ENCODE measurements around the gene ADARB1.

DNA sequence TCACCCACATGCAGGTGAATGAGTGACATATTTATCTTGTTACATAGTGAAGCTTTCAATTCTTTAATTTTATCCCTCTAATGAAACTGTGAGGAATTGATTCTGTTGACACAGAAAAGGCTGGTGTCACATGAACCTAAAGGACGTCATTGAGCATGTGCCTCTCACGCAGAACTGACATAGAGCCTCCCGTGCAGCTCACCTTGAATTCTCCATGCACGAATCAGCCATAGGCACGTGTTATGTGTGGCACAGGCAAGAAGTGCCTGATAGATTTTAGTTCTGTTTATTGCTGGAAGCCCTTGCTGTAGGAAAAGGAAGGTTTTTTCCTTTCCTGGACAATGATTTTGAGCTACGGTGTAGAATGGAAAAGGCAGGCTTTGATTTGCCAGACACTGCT, 11.3 kb downstream of the ADARB1 start:
- TF ChIP-seq CTCF (IDR thresholded peaks at IDR 0.05) (no peak), POLR2A (IDR thresholded peaks at IDR 0.05) (no peak)
